Stimulated activated naive CD4-positive, alpha-beta T cell (primary cell): ENCODE measurements around the gene MECP2.
"Not testable (repeated sequence)": the region's sequence is repeated elsewhere in the genome, so short reads cannot be mapped to it uniquely, and the experiment has no call there.

ENCODE experiments used
- DNase-seq, 6 experiments: peaks; one replicate each; lab custom pipeline; 2025; lab: John Stamatoyannopoulos, UW

The MECP2 gene

DNA sequence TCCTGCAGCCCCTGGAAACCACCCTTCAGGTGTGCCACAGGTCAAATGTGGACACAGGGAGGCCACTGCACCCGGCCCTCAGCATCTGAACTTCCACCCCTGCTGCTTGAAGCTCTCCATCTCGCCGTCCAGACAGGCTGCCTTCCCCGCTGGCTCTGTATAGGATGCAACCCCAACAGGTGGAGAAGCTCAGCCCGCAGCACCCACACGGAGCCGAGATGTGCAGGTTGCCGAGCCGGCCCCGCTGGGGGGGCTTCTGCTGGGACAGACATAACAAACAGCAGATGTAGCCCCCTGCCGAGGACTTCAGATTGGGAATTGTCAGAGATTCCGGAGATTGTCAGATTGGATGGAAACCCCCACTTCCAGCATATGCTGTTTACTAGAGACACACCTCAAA is 104.4 kb downstream of the MECP2 start:
- DNase-seq, result no peak

DNA sequence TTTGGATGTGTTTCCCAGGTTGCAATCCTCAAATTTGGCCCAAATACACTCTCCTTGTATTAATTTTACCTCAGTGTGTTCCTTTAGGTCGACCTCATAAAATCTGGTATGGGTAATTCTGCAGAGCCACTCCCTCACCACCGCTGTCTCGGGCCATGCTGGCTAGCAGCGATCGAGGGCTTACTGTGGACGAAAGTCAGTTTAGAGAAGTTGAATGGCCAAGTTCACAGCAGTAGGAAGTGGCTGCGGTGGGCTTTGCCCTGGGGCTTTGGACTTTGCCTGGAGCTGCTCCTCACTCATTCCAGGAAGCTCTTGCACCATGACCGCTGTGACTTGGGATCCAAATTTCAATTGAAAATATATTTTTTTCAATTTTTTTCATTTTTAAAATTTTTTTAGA is 105.3 kb downstream of the MECP2 start:
- DNase-seq, result no peak

DNA sequence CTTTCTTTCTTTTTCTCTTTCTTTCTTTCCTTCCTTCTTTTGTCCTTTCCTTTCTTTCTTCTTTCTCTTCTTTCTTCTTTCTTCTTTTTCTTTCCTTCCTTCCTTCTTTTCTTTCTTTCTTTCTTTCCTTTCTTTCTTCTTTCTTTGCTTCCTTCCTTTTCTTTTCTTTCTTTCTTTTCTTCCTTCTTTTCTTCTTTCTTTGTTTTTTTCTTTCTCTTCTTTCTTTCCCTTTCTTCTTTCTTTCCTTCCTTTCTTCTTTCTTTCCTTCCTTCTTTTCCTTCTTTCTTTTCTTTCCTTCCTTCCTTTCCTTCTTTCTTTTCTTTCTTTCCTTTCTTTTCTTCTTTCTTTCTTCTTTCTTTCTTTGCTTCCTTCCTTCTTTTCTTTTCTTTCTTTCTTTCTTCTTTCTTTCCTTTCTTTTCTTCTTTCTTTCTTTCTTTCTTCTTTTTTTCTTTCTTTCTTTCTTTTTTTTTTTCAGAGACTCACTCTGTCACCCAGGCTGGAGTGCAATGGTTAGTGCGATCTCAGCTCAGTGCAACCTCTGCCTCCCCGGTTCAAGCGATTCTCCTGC is 106.4 kb downstream of the MECP2 start:
- DNase-seq, result no peak

DNA sequence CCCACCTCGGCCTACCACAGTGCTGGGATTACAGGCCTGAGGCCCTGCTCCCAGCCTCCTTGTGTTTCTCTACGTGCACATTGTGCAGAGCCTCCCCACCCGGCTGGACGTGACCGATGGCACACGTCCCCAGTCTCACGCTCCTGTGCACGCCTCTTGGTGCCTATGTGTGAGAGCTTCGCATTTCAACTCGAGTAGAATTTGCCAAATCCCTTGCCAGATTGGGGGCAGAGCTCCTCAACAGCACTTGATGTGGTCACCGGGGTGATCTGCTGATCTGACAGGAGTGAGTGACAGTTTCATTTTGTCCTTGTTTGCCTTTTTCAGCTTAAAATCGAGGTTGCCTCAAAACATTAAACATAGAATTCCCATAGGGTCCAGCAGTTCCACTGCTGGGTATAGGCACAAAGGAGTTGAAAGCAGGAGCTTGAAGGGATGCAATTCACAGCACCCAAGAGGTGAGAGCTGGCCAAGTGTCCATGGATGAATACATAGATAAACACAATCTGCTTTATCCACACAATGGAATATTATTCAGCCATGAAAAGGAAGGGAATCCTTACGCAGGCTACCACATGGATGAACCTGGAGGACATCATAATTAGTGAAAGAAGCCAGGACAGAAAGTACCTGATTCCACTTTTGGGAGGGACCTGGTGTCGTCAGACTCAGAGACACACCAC is 107.4 kb downstream of the MECP2 start:
- DNase-seq, result peak in 2 of 6 experiments; percentile 15 to 34

- no peak for DNase-seq
Observed at GRCh38 chrX:153988493-153988892, 109.0 kb downstream of the MECP2 start.

DNA sequence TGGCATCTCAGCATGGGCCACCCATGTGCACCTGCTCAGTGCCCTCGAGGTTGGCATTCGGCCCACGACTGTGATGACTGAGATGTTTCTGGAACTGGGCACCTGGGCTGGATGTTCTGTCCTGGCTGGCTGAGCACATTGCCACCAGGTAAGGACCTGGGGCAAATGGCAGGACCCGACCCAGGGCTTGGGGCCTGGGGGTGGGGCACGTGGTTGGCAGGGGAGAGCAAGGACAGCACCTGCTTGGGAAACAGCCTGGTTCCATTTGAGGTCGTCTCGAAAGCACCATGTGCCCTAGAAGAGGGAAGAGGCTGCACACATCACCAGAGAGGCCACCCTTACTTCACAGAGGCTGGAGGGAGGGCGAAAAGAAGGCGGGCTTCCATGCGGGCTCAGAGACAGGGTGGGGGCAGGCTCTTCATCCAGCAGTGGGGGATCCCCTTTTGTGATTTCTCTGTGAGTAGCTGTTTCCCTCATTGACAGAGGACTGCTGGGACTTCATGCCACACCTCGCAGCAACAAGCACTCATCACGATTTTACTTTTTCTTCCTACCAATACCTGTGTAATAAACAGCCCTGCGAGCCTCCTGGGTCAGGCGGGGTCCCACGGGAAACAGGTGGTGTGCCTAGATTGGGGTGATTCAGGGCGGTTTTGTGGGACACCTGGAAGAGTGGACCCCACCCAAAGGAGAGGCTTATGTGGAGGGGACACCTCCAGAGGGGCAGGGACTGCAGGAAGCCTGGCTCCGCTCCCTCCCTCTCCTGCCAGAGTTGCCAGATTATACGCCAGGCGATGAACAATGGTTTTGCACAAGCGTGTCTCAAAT is 113.0 kb downstream of the MECP2 start:
- peak in 4 of 6 experiments; percentile 11 to 42 (median 18) for DNase-seq

DNA sequence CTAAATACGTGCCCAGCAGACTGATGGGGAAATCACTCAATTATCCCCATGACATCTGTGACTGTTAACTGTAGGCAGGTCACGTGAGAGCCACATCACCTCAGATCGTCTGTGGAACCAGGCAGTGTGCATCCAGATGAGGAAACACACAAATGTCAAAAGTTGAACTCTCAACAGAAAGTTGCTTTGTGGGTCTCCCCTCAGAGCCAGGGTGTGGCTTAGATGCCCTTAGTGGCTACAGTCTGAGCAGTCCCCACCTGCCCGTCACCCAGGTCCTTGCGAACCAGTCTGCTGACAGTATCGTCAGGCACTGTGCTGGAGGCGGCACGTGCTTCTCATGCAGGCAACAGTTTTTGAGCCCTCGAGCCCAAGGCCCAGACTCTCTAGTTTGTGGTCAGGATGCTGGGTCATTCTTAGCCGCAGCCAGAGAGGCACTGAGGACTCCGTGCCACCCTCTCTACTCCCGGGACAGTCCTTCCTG is 114.2 kb downstream of the MECP2 start:
- no peak for DNase-seq

DNA sequence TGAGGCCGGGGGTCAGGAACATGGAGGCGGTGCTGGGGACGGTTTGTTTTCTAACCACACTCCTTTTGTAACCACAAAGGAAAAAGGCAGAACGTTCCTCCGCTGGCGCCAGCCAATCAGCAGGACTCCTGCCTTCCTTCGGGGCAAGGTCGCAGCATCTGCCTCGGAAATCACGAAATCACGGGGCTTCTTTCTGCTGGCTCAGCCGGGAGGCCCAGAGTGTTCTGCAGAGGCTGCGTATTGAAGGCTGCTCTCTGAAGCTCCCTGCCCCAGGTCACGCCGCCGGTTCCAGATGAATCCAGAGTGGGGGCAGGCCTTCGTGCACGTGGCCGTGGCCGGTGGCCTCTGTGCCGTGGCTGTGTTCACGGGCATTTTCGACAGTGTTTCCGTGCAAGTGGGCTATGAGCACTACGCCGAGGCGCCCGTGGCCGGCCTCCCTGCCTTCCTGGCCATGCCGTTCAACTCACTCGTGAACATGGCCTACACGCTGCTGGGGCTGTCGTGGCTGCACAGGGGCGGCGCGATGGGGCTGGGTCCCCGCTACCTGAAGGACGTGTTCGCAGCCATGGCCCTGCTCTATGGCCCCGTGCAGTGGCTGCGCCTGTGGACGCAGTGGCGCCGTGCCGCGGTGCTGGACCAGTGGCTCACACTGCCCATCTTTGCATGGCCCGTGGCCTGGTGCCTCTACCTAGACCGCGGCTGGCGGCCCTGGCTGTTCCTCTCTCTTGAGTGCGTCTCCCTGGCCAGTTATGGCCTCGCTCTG is 115.6 kb downstream of the MECP2 start:
- DNase-seq, result peak; percentile 40 to 69 (median 50)

DNA sequence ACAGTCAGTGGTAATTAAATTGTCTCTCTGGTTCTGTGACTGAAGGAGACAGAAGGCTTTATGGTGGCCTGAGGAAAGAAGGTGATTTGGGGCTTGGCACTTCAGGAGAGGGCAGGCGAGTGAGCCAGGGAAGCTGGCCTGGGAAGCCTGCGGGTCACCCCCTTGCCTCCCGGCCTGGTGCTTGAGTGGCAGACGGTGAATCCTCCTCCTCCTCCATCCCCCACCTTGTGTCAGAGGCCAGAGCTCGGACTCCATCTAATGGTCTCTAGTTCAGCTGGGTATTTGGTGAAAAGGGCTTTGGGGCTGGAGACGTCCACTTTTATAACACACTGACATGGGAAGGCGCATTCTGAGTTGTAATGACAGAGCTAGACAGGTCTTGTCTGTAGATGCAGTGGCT is 116.3 kb downstream of the MECP2 start:
- DNase-seq, result no peak

GRCh38 chrX:153980394-153980793 is 117.1 kb downstream of the MECP2 start:
- not testable (repeated sequence) for DNase-seq

GRCh38 chrX:153974726-153975286 is 122.7 kb downstream of the MECP2 start:
- no peak for DNase-seq

- DNase-seq, result no peak
Observed at GRCh38 chrX:153974003-153974725, 123.4 kb downstream of the MECP2 start.

DNA sequence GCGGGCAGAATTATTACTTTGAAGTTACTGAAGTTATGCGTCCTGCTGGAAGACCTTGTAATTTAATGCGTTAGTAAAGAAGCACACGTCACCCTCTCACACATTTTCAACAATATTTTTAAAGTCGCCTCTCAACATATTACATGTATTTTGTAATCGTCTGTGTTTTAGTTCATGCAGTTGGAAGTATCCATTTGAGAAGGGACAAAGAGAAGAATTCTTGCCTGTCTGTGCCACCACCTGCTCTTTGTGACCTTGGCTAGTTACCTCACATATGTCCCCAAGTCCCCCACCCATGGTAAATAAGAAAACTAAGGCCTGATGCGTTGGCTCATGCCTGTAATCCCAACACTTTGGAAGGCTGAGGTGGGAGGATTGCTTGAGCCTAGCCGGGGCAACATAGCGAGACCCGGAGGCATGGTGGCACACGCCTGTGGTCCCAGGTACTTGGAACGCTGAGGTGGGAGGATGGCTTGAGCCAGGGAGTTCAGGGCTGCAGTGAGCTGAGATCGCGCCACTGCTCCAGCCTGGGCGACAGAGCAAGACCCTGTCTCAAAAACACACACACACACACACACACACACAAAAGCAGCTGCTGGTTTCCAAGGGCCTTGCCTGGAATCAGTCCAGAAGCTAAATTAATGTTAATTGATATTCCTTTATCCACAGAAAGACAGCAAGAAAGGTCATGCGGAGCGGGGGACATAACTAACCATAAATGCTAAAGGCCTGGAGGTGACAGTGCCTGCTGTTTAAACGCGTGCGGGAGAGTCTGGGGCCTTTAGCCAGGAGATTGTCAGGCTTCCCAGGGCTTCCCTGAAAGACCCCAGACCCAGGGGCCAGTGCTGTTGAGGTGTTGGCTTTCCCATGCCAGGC is 124.2 kb downstream of the MECP2 start:
- peak in 2 of 6 experiments; percentile 58 to 67 for DNase-seq

- DNase-seq, result peak; percentile 82 to 96 (median 82)
Observed at GRCh38 chrX:153972368-153973126, 125.0 kb downstream of the MECP2 start, which contains the start of gene TMEM187. Gene TMEM187 (plus strand): TSS chrX:153972754. CDS start chrX:153982063, 9,309 bp downstream.
